ENCODE data around the gene POLR2F.

DNA sequence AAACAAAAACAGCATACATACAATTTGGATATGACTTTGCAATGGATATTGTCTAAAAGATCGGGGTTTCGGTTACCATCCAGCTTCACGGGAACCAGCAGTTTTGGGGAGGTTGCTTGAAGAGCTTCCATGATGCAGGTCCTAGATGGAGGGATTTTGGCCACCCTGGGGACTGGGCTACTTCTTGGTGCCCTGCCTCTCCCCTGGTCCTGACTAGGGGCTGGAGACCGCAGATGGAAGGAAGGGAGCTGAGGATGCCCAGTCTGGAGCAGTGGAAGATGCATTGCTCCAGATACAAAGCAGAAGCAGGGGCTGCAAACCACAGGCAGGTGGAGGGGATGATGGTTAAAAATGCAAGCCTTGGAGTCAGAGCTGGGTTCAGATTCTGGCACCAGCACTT is 17.4 kb downstream of the POLR2F start:
- TF ChIP-seq MXI1 (conservative IDR thresholded peaks at IDR 0.05; ENCODE audit: poor library complexity, severe bottlenecking), result no peak
- TF ChIP-seq EP300 (conservative IDR thresholded peaks at IDR 0.05; ENCODE audit: poor library complexity, severe bottlenecking), result no peak
- TF ChIP-seq RAD21 (conservative IDR thresholded peaks at IDR 0.05), result no peak
- TF ChIP-seq, protein P1, sequence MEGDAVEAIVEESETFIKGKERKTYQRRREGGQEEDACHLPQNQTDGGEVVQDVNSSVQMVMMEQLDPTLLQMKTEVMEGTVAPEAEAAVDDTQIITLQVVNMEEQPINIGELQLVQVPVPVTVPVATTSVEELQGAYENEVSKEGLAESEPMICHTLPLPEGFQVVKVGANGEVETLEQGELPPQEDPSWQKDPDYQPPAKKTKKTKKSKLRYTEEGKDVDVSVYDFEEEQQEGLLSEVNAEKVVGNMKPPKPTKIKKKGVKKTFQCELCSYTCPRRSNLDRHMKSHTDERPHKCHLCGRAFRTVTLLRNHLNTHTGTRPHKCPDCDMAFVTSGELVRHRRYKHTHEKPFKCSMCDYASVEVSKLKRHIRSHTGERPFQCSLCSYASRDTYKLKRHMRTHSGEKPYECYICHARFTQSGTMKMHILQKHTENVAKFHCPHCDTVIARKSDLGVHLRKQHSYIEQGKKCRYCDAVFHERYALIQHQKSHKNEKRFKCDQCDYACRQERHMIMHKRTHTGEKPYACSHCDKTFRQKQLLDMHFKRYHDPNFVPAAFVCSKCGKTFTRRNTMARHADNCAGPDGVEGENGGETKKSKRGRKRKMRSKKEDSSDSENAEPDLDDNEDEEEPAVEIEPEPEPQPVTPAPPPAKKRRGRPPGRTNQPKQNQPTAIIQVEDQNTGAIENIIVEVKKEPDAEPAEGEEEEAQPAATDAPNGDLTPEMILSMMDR (IDR thresholded peaks at IDR 0.05; ENCODE audit: poor library complexity, severe bottlenecking), result no peak
- TF ChIP-seq EZH2 (IDR thresholded peaks at IDR 0.05; ENCODE audit: borderline replicate concordance, insufficient read depth, low read length, poor library complexity, severe bottlenecking), result no peak
- no peak for TF ChIP-seq SMC3 (conservative IDR thresholded peaks at IDR 0.05; ENCODE audit: poor library complexity)
